Fibroblast of lung (primary cell): ENCODE data around the gene CLMP.

Source experiments
- CTCF ChIP-seq, 2 donors: IDR thresholded peaks in 1 of 2; conservative IDR thresholded peaks in 1 of 2; 1 replicate in 1 of 2; 2 replicates in 1 of 2; pipeline ENCODE4 v1.5.1; 2011 to 2012; ENCODE audit warnings: low read length in 2 of 2, control low read depth in 1 of 2, inconsistent platforms in 1 of 2, low read depth in 1 of 2, mild to moderate bottlenecking in 1 of 2
- EZH2 ChIP-seq: IDR thresholded peaks from 2 replicates; pipeline ENCODE4 v1.5.1; 2012; ENCODE audit warnings: low read length, control low read depth, mild to moderate bottlenecking; ENCODE audit errors: missing control alignments

GRCh38 chr11:123062892-123063825 is 131.9 kb downstream of the CLMP start:
- TF ChIP-seq CTCF (conservative IDR thresholded peaks at IDR 0.05 in 1 of 2, IDR thresholded peaks at IDR 0.05 in 1 of 2; ENCODE audit: low read depth in 1 of 2, low read length in 2 of 2) (no peak), EZH2 (no peak)
